IMR-90 (cell line): Measurements from ENCODE around the gene AKAP12. TPM values are rescaled to one million over a fixed set of nuclear protein-coding genes. Genes with fewer than 3 reads are reported as not detected.

ENCODE experiments used
- RCOR1 ChIP-seq: IDR thresholded peaks from 2 replicates; pipeline ENCODE4 v1.6.1; 2012; ENCODE audit warnings: mild to moderate bottlenecking, low read length, improper control_type of control experiment; ENCODE audit not compliant: insufficient replicate concordance
- SMC3 ChIP-seq: fragments of 150-350 bp; IDR thresholded peaks from 2 replicates; pipeline ENCODE4 v1.6.1; 2016; ENCODE audit warnings: low read depth, mild to moderate bottlenecking, antibody characterized with exemption, low read length, moderate library complexity
- polyA plus RNA-seq, 3 experiments: library from polyadenylated mRNA; depleted of rRNA; stranded (reverse); fragments of >200 nt; gene quantifications; 2 replicates each; pipeline ENCODE4 v1.2.3, GENCODE V29; 2012; ENCODE audit warnings: low replicate concordance in 1 of 3
- total RNA-seq: library from RNA; depleted of rRNA; stranded (reverse); fragments of >200 nt; gene quantifications from 2 replicates; pipeline ENCODE4 v1.2.3, GENCODE V29; 2012

AKAP12 gene
- total and polyA plus RNA-seq, 2 of the 4 experiments (the other 2 are of a cell fraction) = 56.0 to 118 TPM

- TF ChIP-seq SMC3 = no peak
- TF ChIP-seq RCOR1 = no peak
Observed at GRCh38 chr6:151240036-151240685, 394 bp downstream of the AKAP12 start (continued).
